HepG2 (cell line): Measurements from ENCODE around the gene NINL. TPM values are rescaled to one million over a fixed set of nuclear protein-coding genes. Genes with fewer than 3 reads are reported as not detected.

Experiments
- GABPA ChIP-seq, 2 experiments: IDR thresholded peaks; 2 replicates each; pipeline ENCODE4 v1.6.1; 2011 to 2016; ENCODE audit warnings: low read depth in 2 of 2, low read length in 1 of 2, missing biosample characterization in 1 of 2, missing genetic modification characterization in 1 of 2
- GABPB1 ChIP-seq: IDR thresholded peaks from 2 replicates; pipeline ENCODE4 v1.6.1; 2016; ENCODE audit warnings: mild to moderate bottlenecking, missing genetic modification reagents, moderate library complexity, missing compliant biosample characterization
- MAFG ChIP-seq: sonication (generic); formaldehyde crosslinking; IDR thresholded peaks from 2 replicates; pipeline ENCODE4 v1.5.1; 2020; ENCODE audit warnings: mild to moderate bottlenecking, missing genetic modification reagents
- MIXL1 ChIP-seq: IDR thresholded peaks from 2 replicates; pipeline ENCODE4 v1.6.1; 2016
- RAD21 ChIP-seq: fragments of 450-650 bp; formaldehyde crosslinking; IDR thresholded peaks from 2 replicates; pipeline ENCODE4 v1.5.0; 2020; ENCODE audit warnings: mild to moderate bottlenecking
- SMC3 ChIP-seq: IDR thresholded peaks from 2 replicates; pipeline ENCODE4 v1.6.1; 2011; ENCODE audit warnings: low read length, improper control_type of control experiment
- SNAPC2 ChIP-seq: sonication (generic); formaldehyde crosslinking; IDR thresholded peaks from 2 replicates; pipeline ENCODE4 v1.8.1; 2022; ENCODE audit warnings: mild to moderate bottlenecking, missing genetic modification reagents
- ZNF230 ChIP-seq: sonication (generic); formaldehyde crosslinking; IDR thresholded peaks from 2 replicates; pipeline ENCODE4 v1.4.0; 2020; ENCODE audit warnings: mild to moderate bottlenecking, missing genetic modification reagents
- ZNF550 ChIP-seq: sonication (generic); formaldehyde crosslinking; IDR thresholded peaks from 2 replicates; pipeline ENCODE4 v1.4.0; 2020; ENCODE audit warnings: mild to moderate bottlenecking, missing genetic modification reagents, borderline replicate concordance
- ZNF569 ChIP-seq: sonication (generic); formaldehyde crosslinking; IDR thresholded peaks from 2 replicates; pipeline ENCODE4 v1.5.0; 2020; ENCODE audit warnings: mild to moderate bottlenecking, missing genetic modification reagents, moderate library complexity, borderline replicate concordance
- polyA plus RNA-seq, 8 experiments: library from polyadenylated mRNA; depleted of rRNA in 3 of 8; stranded (reverse) in 7 of 8; unstranded in 1 of 8; fragments of >200 nt; fragmentation: Illumina TruSeq in 4 of 8; extraction: Trizol in 4 of 8; gene quantifications; 2 replicates each; pipeline versions ENCODE4 v1.2.1 to v1.2.3, GENCODE V29; 2011 to 2016; ENCODE audit warnings: low read depth in 4 of 8, missing spikeins in 1 of 8, mixed read lengths in 1 of 8; ENCODE audit not compliant: insufficient read depth in 1 of 8
- total RNA-seq, 5 experiments: library from RNA; depleted of rRNA; stranded (reverse); fragments of >200 nt; fragmentation: Illumina TruSeq; extraction: Trizol; gene quantifications; 2 replicates each; pipeline ENCODE4 v1.2.3, GENCODE V29; 2016; ENCODE audit warnings: low read depth in 1 of 5
- TF ChIP-seq, protein P1 (sequence below): sonication (generic); formaldehyde crosslinking; IDR thresholded peaks from 2 replicates; pipeline ENCODE4 v1.8.0; 2022; ENCODE audit warnings: missing genetic modification reagents, mild to moderate bottlenecking, borderline replicate concordance
- TF ChIP-seq, protein P2 (sequence below): sonication (generic); formaldehyde crosslinking; IDR thresholded peaks from 2 replicates; pipeline ENCODE4 v1.4.0; 2020; ENCODE audit warnings: low read depth, mild to moderate bottlenecking, missing genetic modification reagents
- TF ChIP-seq, protein P3 (sequence below): sonication (generic); formaldehyde crosslinking; conservative IDR thresholded peaks from 2 replicates; pipeline ENCODE4 v1.8.0; 2022; ENCODE audit warnings: mild to moderate bottlenecking, moderate library complexity, missing genetic modification reagents
- TF ChIP-seq, protein P4 (sequence below): IDR thresholded peaks from 2 replicates; pipeline ENCODE4 v1.6.1; 2018; ENCODE audit warnings: missing genetic modification reagents, mild to moderate bottlenecking, missing compliant biosample characterization
- TF ChIP-seq, protein P5 (sequence below): sonication (generic); formaldehyde crosslinking; IDR thresholded peaks from 2 replicates; pipeline ENCODE4 v1.8.0; 2022; ENCODE audit warnings: missing genetic modification reagents, low read depth, mild to moderate bottlenecking, borderline replicate concordance

Gene NINL
- total and polyA plus RNA-seq, 2 of the 13 experiments (the other 11 are each of a cell fraction or from before 2014, with no cell fraction given), result 32.3 to 34.3 TPM

DNA sequence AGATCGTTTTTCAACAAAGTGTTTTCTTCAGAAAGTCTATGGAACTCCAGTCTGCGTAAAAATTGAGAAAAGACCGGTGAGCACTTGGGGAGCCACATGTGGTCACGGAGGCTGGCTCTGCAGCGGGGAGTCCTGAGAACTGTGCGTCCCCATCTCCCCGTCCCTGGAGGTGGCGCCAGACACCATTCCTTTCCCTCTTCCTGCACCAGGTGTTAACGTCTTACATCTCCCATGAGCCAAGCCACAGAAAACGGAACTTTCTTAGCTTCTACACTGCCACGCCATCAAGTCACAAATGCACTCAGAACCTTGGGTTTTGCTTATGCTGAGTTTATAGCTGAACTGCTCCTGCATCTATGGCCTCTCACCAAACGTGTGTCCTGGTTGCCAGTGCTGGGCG is 115.3 kb downstream of the NINL start (continued):
- TF ChIP-seq, protein P1, sequence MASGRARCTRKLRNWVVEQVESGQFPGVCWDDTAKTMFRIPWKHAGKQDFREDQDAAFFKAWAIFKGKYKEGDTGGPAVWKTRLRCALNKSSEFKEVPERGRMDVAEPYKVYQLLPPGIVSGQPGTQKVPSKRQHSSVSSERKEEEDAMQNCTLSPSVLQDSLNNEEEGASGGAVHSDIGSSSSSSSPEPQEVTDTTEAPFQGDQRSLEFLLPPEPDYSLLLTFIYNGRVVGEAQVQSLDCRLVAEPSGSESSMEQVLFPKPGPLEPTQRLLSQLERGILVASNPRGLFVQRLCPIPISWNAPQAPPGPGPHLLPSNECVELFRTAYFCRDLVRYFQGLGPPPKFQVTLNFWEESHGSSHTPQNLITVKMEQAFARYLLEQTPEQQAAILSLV, result 0 out of 2 replicates have a peak, but pooled peaks have one; percentile 30
- TF ChIP-seq SNAPC2, result no peak
- TF ChIP-seq, protein P2, sequence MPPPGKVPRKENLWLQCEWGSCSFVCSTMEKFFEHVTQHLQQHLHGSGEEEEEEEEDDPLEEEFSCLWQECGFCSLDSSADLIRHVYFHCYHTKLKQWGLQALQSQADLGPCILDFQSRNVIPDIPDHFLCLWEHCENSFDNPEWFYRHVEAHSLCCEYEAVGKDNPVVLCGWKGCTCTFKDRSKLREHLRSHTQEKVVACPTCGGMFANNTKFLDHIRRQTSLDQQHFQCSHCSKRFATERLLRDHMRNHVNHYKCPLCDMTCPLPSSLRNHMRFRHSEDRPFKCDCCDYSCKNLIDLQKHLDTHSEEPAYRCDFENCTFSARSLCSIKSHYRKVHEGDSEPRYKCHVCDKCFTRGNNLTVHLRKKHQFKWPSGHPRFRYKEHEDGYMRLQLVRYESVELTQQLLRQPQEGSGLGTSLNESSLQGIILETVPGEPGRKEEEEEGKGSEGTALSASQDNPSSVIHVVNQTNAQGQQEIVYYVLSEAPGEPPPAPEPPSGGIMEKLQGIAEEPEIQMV (CRISPR knock-in tag), result peak; percentile 39; the same call in 1 of the 2 replicates
- TF ChIP-seq RAD21 (CRISPR knock-in tag), result peak; percentile 82
- TF ChIP-seq MAFG, result no peak
- TF ChIP-seq, protein P3, sequence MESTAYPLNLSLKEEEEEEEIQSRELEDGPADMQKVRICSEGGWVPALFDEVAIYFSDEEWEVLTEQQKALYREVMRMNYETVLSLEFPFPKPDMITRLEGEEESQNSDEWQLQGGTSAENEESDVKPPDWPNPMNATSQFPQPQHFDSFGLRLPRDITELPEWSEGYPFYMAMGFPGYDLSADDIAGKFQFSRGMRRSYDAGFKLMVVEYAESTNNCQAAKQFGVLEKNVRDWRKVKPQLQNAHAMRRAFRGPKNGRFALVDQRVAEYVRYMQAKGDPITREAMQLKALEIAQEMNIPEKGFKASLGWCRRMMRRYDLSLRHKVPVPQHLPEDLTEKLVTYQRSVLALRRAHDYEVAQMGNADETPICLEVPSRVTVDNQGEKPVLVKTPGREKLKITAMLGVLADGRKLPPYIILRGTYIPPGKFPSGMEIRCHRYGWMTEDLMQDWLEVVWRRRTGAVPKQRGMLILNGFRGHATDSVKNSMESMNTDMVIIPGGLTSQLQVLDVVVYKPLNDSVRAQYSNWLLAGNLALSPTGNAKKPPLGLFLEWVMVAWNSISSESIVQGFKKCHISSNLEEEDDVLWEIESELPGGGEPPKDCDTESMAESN (CRISPR knock-in tag), result no peak
- TF ChIP-seq, protein P4, sequence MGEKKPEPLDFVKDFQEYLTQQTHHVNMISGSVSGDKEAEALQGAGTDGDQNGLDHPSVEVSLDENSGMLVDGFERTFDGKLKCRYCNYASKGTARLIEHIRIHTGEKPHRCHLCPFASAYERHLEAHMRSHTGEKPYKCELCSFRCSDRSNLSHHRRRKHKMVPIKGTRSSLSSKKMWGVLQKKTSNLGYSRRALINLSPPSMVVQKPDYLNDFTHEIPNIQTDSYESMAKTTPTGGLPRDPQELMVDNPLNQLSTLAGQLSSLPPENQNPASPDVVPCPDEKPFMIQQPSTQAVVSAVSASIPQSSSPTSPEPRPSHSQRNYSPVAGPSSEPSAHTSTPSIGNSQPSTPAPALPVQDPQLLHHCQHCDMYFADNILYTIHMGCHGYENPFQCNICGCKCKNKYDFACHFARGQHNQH (CRISPR knock-in tag), result 0 out of 2 replicates have a peak, but pooled peaks have one; percentile 26
- 0 out of 2 replicates have a peak, but pooled peaks have one; percentile 6 for TF ChIP-seq GABPB1 (CRISPR knock-in tag)
- TF ChIP-seq, protein P5, sequence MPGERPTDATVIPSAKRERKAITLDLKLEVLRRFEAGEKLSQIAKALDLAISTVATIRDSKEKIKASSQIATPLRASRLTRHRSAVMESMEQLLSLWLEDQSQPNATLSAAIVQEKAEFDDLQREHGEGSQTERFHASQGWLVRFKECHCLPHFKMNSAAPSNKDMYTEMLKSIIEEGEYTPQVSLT (CRISPR knock-in tag), result no peak
- no peak for TF ChIP-seq ZNF569 (CRISPR knock-in tag)
- no peak for TF ChIP-seq GABPA (IDR thresholded peaks at IDR 0.05; ENCODE audit: low read depth, low read length)
- no peak for TF ChIP-seq GABPA (CRISPR knock-in tag; IDR thresholded peaks at IDR 0.05; ENCODE audit: low read depth)
- peak; percentile 81 for TF ChIP-seq SMC3
- peak; percentile 50; the same call in 1 of the 2 replicates for TF ChIP-seq ZNF230
- TF ChIP-seq MIXL1 (CRISPR knock-in tag), result 0 out of 2 replicates have a peak, but pooled peaks have one; percentile 29
- TF ChIP-seq ZNF550, result no peak
